K562 (cell line): ENCODE measurements around the gene NOBOX. TPM values are rescaled to one million over a fixed set of nuclear protein-coding genes. Genes with fewer than 3 reads are reported as not detected.

Experiments
- ATAC-seq: fragments of 200-7000 bp; cut with Tn5 transposase; 3 replicates; pipeline ENCODE4 v1.9.1; 2020; ENCODE audit warnings: moderate library complexity
- BruUV-seq: library from RNA; stranded (reverse); fragments of 400-500 nt; replicated peaks from 2 replicates; lab custom pipeline; 2021; lab: Mats Ljungman, UMichigan
- CTCF ChIA-PET: fragments of 300-600 bp; formaldehyde crosslinking; extraction: SDS; loops from one replicate; lab custom pipeline; 2021; ENCODE audit warnings: low intra/inter-chr PET ratio; lab: Yijun Ruan, JAX
- POLR2A ChIA-PET: fragments of 300-600, 350-650 bp; sonication (Branson Sonifier 250); formaldehyde crosslinking; extraction: SDS; loops from one replicate; lab custom pipeline; 2021; ENCODE audit warnings: antibody characterized with exemption, inconsistent platforms; lab: Yijun Ruan, JAX
- DNase-seq, 4 experiments: peaks; one replicate each; pipeline versions ENCODE4 v3.0.0 to v3.0.0-alpha.2; 2011 to 2018; ENCODE audit warnings: low spot score in 3 of 4, mixed read lengths in 3 of 4; ENCODE audit errors: extremely low read depth in 1 of 4
- FAIRE-seq: peaks from 2 replicates; lab custom pipeline; 2011; peaks lifted over from hg19 to GRCh38; lab: Jason Lieb, UNC
- H2AFZ ChIP-seq: 2 replicates; pipeline ENCODE4 v1.6.0; 2011; ENCODE audit warnings: low read depth, low read length, control low read depth, inconsistent platforms
- H3K27ac ChIP-seq: fragments of 200-600 bp; 3 replicates; pipeline ENCODE4 v1.8.0; 2011; ENCODE audit warnings: low read depth, mild to moderate bottlenecking, control low read depth, inconsistent platforms, low read length, moderate library complexity, mixed read lengths; ENCODE audit errors: extremely low read depth
- H3K27me3 ChIP-seq, 2 experiments: fragments of 300-600 bp in 1 of 2; 2 replicates in 1 of 2; 3 replicates in 1 of 2; pipeline versions ENCODE4 v1.6.0 to v1.8.0; 2011; ENCODE audit warnings: inconsistent platforms in 2 of 2, low read length in 2 of 2, mild to moderate bottlenecking in 1 of 2, mixed read lengths in 1 of 2, moderate library complexity in 1 of 2; ENCODE audit not compliant: control insufficient read depth in 2 of 2, insufficient read depth in 2 of 2
- H3K36me3 ChIP-seq: fragments of 300-600 bp; 3 replicates; pipeline ENCODE4 v1.8.0; 2011; ENCODE audit warnings: mild to moderate bottlenecking, low read length, inconsistent platforms; ENCODE audit not compliant: control insufficient read depth, insufficient read depth
- H3K4me1 ChIP-seq, 2 experiments: fragments of 200-600 bp in 1 of 2; replicated peaks in 1 of 2; 2 replicates in 1 of 2; 3 replicates in 1 of 2; pipeline versions ENCODE4 v1.5.1 to v1.8.0; 2011; ENCODE audit warnings: inconsistent platforms in 2 of 2, low read length in 2 of 2, mild to moderate bottlenecking in 1 of 2, mixed read lengths in 1 of 2, moderate library complexity in 1 of 2; ENCODE audit not compliant: control insufficient read depth in 2 of 2, insufficient read depth in 2 of 2
- H3K4me2 ChIP-seq: 2 replicates; pipeline ENCODE4 v1.6.1; 2011; ENCODE audit warnings: low read length, control low read depth, inconsistent platforms, mixed read lengths; ENCODE audit not compliant: insufficient read depth
- H3K4me3 ChIP-seq: fragments of 200-600 bp; sonication (generic), shearing (Covaris generic); 2 replicates; pipeline ENCODE4 v1.5.1; 2016; ENCODE audit warnings: control low read depth, inconsistent platforms
- H3K79me2 ChIP-seq: fragments of 200-600 bp; 3 replicates; pipeline ENCODE4 v1.8.0; 2011; ENCODE audit warnings: low read length, inconsistent platforms; ENCODE audit not compliant: control insufficient read depth, insufficient read depth
- H3K9ac ChIP-seq, 2 experiments: 2 replicates each; pipeline versions ENCODE4 v1.6.0 to v1.6.1; 2011; ENCODE audit warnings: low read depth in 2 of 2, low read length in 2 of 2, control low read depth in 1 of 2, inconsistent platforms in 1 of 2, mild to moderate bottlenecking in 1 of 2, mixed read lengths in 1 of 2; ENCODE audit not compliant: insufficient read depth in 1 of 2
- H3K9me1 ChIP-seq: one replicate; pipeline ENCODE4 v1.6.0; 2011; ENCODE audit warnings: inconsistent platforms, mild to moderate bottlenecking, low read length, moderate library complexity; ENCODE audit not compliant: control insufficient read depth, insufficient read depth
- H3K9me3 ChIP-seq: replicated peaks from 2 replicates; pipeline ENCODE4 v1.5.1; 2011; ENCODE audit warnings: low read depth, low read length, inconsistent platforms; ENCODE audit not compliant: control insufficient read depth, insufficient read depth
- H4K20me1 ChIP-seq: replicated peaks from 2 replicates; pipeline ENCODE4 v1.6.1; 2011; ENCODE audit warnings: low read length, inconsistent platforms, mixed read lengths; ENCODE audit not compliant: control insufficient read depth, insufficient read depth
- ADNP ChIP-seq: fragments of 200-800 bp; sonication (Bioruptor generic); IDR thresholded peaks from 2 replicates; pipeline ENCODE4 v1.6.1; 2016; ENCODE audit warnings: missing genetic modification characterization, missing compliant biosample characterization
- SIN3A ChIP-seq, 2 experiments: fragments of 150-350 bp in 1 of 2; IDR thresholded peaks; 2 replicates each; pipeline ENCODE4 v1.6.1; 2011 to 2016; ENCODE audit warnings: borderline replicate concordance in 2 of 2, low read depth in 2 of 2, low read length in 2 of 2, mild to moderate bottlenecking in 2 of 2, moderate library complexity in 2 of 2; ENCODE audit not compliant: control insufficient read depth in 1 of 2
- WGBS: fragments of 100-300 bp; shearing (Covaris generic); methylation state at CpG from one replicate; pipeline ENCODE4 v1.1.6; 2016; ENCODE audit warnings: low coverage, mixed read lengths; ENCODE audit not compliant: insufficient coverage; ENCODE audit errors: missing lambda C conversion rate; 5-methylcytosine and 5-hydroxymethylcytosine counted together
- in situ Hi-C: fragments of 300-500 bp; cut with MboI; formaldehyde crosslinking; loops from 4 replicates; pipeline ENCODE4 v1.15.0; 2018; ENCODE audit warnings: inconsistent platforms, mixed read lengths
- intact Hi-C: fragments of 100-400 bp; cut with micrococcal nuclease; formaldehyde crosslinking; loops from 2 replicates; pipeline ENCODE4 v1.14.2; 2022
- polyA plus RNA-seq, 8 experiments: library from polyadenylated mRNA; depleted of rRNA in 4 of 8; stranded (reverse) in 5 of 8; unstranded in 3 of 8; fragments of >200 nt; fragmentation: Nextera tagmentation in 2 of 8; fragmentation: Illumina TruSeq in 1 of 8; extraction: Ambion mirVana in 2 of 8; extraction: Trizol in 1 of 8; gene quantifications; 2 replicates each; pipeline versions ENCODE4 v1.2.1 to v1.2.3, GENCODE V29; 2011 to 2014; ENCODE audit warnings: inconsistent platforms in 1 of 8, missing spikeins in 1 of 8
- total RNA-seq, 7 experiments: library from RNA; depleted of rRNA in 6 of 7; stranded (reverse); fragments of >200 nt in 6 of 7; fragmentation: Illumina TruSeq in 2 of 7; extraction: Trizol in 2 of 7; gene quantifications; 2 replicates each; pipeline versions ENCODE4 v1.2.1 to v1.2.3, GENCODE V29; 2011 to 2021; ENCODE audit warnings: low replicate concordance in 1 of 7
- TF ChIP-seq, protein P1 (sequence below): fragments of 450-650 bp; IDR thresholded peaks from 2 replicates; pipeline ENCODE4 v1.6.1; 2016; ENCODE audit warnings: antibody characterized with exemption
- TF ChIP-seq, protein P2 (sequence below), 2 experiments: fragments of 450-650 bp; formaldehyde crosslinking in 1 of 2; IDR thresholded peaks; 2 replicates each; pipeline versions ENCODE4 v1.4.0 to v1.6.1; 2014 to 2020; ENCODE audit warnings: mild to moderate bottlenecking in 2 of 2, borderline replicate concordance in 1 of 2, low read depth in 1 of 2

The NOBOX gene
- total and polyA plus RNA-seq, 9 of the 15 experiments (the other 6 are each of a cell fraction or from before 2014, with no cell fraction given) = not detected

DNA sequence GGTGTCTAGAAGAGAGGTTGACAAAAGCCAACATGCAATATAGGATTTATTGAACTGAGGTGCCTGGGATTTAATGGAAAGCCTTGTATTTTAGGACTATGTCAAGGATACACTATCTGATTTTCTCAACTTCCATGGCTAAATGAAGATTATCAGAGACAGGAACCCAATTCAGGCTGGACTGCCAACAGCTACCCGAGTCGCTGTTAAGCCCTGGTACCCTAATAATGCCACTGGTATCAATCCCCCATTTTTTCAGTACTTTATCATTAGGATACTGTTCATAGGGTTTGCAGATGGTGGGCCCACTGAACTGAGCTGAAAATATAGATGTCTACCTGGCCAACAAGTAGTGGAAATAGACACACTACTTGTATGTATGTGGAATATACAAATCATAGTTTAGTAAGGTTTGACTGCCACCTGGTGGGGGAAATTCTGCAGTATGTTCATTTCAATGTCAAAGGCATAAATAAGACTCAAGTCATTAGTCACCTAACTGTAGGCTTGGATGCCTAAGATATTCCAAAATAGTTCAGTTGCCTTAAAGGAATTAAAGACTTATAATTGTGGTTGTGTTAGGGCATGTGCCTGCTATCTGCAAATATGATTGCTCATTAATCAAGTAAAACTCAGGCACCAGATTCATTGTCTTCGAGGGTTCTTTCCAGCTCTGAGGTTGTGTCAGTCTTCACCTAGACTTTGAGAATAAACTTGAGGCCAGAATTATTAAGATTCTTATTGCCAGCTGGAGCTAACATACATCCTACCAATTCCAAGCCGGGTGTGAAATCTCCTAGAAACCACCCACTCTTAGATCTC lies 34.1 kb upstream of the NOBOX start:
- Histone ChIP-seq H2AFZ (no peak overlapping the region), H3K9ac (no peak overlapping the region), H3K4me1 (no peaks in the 10 kb centered on the region), H3K36me3 (no peaks in the 10 kb centered on the region), H3K27me3 (no peaks in the 10 kb centered on the region), H4K20me1 (no peaks in the 10 kb centered on the region), H3K9me1 (no peaks in the 10 kb centered on the region), H3K27ac (no peak overlapping the region), H3K4me2 (no peak overlapping the region), H3K9me3 (no peaks in the 10 kb centered on the region), H3K4me3 (no peak overlapping the region), H3K79me2 (no peaks in the 10 kb centered on the region)
- 3% methylated on average over 4 of the region's 4 CpGs for WGBS
- CTCF ChIA-PET = interaction anchor here (1.2 kb wide), 1 partner anchor 1430 kb away, joined by 5 read pairs; no protein-coding TSS in a partner anchor
- POLR2A ChIA-PET = no interaction called here
- peak; percentile 82 for ATAC-seq
- intact Hi-C loops = no loop called here
- FAIRE-seq = peak; percentile 69
- BruUV-seq = no TSS peak
- DNase-seq = peak; percentile 23 to 61 (median 25)
- in situ Hi-C loops = no loop called here
- TF ChIP-seq SIN3A (IDR thresholded peaks at IDR 0.05; ENCODE audit: borderline replicate concordance in 2 of 2, control insufficient read depth in 1 of 2, low read depth in 2 of 2, low read length in 2 of 2) (no peak), ADNP (tag) (no peak)
- TF ChIP-seq, protein P1, sequence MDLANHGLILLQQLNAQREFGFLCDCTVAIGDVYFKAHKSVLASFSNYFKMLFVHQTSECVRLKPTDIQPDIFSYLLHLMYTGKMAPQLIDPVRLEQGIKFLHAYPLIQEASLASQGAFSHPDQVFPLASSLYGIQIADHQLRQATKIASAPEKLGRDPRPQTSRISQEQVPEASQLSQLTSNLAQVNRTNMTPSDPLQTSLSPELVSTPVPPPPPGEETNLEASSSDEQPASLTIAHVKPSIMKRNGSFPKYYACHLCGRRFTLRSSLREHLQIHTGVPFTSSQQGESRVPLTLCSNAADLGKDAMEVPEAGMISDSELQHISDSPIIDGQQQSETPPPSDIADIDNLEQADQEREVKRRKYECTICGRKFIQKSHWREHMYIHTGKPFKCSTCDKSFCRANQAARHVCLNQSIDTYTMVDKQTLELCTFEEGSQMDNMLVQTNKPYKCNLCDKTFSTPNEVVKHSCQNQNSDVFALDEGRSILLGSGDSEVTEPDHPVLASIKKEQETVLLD = no peak
- TF ChIP-seq, protein P2, sequence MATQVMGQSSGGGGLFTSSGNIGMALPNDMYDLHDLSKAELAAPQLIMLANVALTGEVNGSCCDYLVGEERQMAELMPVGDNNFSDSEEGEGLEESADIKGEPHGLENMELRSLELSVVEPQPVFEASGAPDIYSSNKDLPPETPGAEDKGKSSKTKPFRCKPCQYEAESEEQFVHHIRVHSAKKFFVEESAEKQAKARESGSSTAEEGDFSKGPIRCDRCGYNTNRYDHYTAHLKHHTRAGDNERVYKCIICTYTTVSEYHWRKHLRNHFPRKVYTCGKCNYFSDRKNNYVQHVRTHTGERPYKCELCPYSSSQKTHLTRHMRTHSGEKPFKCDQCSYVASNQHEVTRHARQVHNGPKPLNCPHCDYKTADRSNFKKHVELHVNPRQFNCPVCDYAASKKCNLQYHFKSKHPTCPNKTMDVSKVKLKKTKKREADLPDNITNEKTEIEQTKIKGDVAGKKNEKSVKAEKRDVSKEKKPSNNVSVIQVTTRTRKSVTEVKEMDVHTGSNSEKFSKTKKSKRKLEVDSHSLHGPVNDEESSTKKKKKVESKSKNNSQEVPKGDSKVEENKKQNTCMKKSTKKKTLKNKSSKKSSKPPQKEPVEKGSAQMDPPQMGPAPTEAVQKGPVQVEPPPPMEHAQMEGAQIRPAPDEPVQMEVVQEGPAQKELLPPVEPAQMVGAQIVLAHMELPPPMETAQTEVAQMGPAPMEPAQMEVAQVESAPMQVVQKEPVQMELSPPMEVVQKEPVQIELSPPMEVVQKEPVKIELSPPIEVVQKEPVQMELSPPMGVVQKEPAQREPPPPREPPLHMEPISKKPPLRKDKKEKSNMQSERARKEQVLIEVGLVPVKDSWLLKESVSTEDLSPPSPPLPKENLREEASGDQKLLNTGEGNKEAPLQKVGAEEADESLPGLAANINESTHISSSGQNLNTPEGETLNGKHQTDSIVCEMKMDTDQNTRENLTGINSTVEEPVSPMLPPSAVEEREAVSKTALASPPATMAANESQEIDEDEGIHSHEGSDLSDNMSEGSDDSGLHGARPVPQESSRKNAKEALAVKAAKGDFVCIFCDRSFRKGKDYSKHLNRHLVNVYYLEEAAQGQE (IDR thresholded peaks at IDR 0.05; ENCODE audit: borderline replicate concordance) = peak; percentile 35; the same call in 1 of the 2 replicates
- TF ChIP-seq, protein P2 (CRISPR knock-in tag; IDR thresholded peaks at IDR 0.05; ENCODE audit: low read depth) = no peak
